PC-9 (cell line): ENCODE data around the gene CCNF.

ENCODE experiments used
- CTCF ChIP-seq: fragments of 200-600 bp; sonication (generic); conservative IDR thresholded peaks from 2 replicates; pipeline ENCODE4 v1.6.1; 2017; ENCODE audit warnings: mixed run types, antibody characterized with exemption, mild to moderate bottlenecking, moderate library complexity
- EZH2 ChIP-seq: fragments of 200-600 bp; sonication (generic); IDR thresholded peaks from 2 replicates; pipeline ENCODE4 v1.8.0; 2017; ENCODE audit warnings: antibody characterized with exemption, low read depth

GRCh38 chr16:2422123-2422867 lies 7.0 kb upstream of the CCNF start:
- TF ChIP-seq CTCF = no peak
- no peak for TF ChIP-seq EZH2
